ENCODE measurements around the gene NKX2-4.

The NKX2-4 gene

GRCh38 chr20:21357844-21358243 lies 39.5 kb downstream of the NKX2-4 start:
- no peak for DNase-seq

- no peak for DNase-seq
Measured at GRCh38 chr20:21356386-21356785, 40.9 kb downstream of the NKX2-4 start.

DNA sequence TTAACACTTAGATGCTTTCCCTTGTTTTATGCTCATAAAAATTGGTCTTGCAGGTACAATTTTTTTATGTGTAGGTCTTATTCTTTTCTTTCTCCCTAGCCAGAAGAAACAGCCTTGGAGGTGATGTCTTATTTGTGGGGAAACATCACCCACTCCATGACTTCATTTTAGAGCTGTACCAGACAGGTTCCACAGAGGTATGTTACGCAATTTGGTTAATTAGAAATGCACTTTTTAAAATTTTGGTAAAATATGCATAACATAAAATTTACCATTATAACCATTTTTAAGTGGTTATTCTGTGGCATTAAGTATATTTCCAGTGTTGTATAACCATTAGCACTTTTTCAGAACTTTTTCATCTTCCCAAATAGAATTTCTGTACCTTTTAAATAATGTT lies 41.3 kb downstream of the NKX2-4 start:
- DNase-seq, result no peak

DNA sequence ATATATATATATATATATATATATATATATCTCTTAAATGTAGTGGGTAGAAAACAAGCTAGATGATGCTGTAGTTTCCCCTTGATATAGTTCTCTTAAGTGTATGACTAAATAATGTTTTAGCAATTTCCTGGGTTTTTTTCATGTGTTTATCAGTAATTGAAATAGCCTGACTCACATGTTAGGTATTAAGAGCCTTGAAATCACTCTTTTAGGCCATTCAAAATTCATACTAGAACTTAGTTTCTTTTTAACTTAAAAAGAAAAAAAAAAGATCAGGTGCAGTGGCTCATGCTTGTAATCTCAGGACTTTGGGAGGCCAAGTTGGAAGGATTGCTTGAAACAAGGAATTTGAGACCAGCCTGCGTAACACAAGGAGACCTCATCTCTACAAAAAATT lies 44.1 kb downstream of the NKX2-4 start:
- no peak for DNase-seq

GRCh38 chr20:21352703-21353102 lies 44.6 kb downstream of the NKX2-4 start:
- no peak for DNase-seq

All from NCI-H1048 (cell line).